ENCODE data around the gene FGF21. TPM values are rescaled to one million over a fixed set of nuclear protein-coding genes. Genes with fewer than 3 reads are reported as not detected.
A peak's percentile ranks its signal among the peaks of the same experiment; 100 is the strongest.

The FGF21 gene
- total and polyA plus RNA-seq, 8 donors, result not detected

- Histone ChIP-seq H3K36me3 (peaks cover 0 to 9% (median 0%) of the 10 kb centered on the region in 4 donors), H3K4me3 (no peak overlapping the region), H3K27ac (no peak overlapping the region), H3K4me1 (peaks cover 4 to 43% (median 25%) of the 10 kb centered on the region in 4 donors), H3K9me3 (no peaks in the 10 kb centered on the region), H3K27me3 (peaks cover 0 to 40% (median 0%) of the 10 kb centered on the region in 3 donors)
- WGBS, 5 donors, result 36 to 56% (median 48%) methylated on average over 33 of the region's 33 CpGs
- TF ChIP-seq POLR2AphosphoS5 (IDR thresholded peaks at IDR 0.05) (no peak), CTCF (IDR thresholded peaks at IDR 0.05) (no peak), POLR2A (IDR thresholded peaks at IDR 0.05) (no peak), EP300 (IDR thresholded peaks at IDR 0.05) (no peak)
- intact Hi-C loops (cut with DNase I; ENCODE audit: low total_unique reads), result loop anchor here (10.0 kb wide), 1 partner anchor 101 kb away; the partner anchor contains the start of gene CA11
- peak; percentile 63 to 85 for DNase-seq
Measured at GRCh38 chr19:48745208-48745995, 9.9 kb upstream of the FGF21 start.

- Histone ChIP-seq H3K4me1 (peaks cover 9 to 43% (median 24%) of the 10 kb centered on the region in 4 donors), H3K4me3 (no peak overlapping the region), H3K27me3 (peaks cover 0 to 40% (median 0%) of the 10 kb centered on the region in 3 donors), H3K36me3 (peaks cover 0 to 9% (median 0%) of the 10 kb centered on the region in 4 donors), H3K27ac (peak overlapping the region in 4 of 5 donors; percentile 58 to 86 (median 76)), H3K9me3 (no peaks in the 10 kb centered on the region)
- no peak for DNase-seq
- intact Hi-C loops (cut with DNase I; ENCODE audit: low total_unique reads), result loop anchor here (10.0 kb wide), 1 partner anchor 101 kb away; the partner anchor contains the start of gene CA11
- TF ChIP-seq CTCF (IDR thresholded peaks at IDR 0.05) (no peak), EP300 (IDR thresholded peaks at IDR 0.05) (no peak), POLR2A (IDR thresholded peaks at IDR 0.05) (no peak), POLR2AphosphoS5 (IDR thresholded peaks at IDR 0.05) (no peak)
- WGBS, 5 donors, result 80 to 84% (median 82%) methylated on average over 8 of the region's 8 CpGs
Measured at GRCh38 chr19:48746110-48746509, 9.2 kb upstream of the FGF21 start.

GRCh38 chr19:48746738-48747575 lies 8.4 kb upstream of the FGF21 start, which contains the start of gene IZUMO1:
Gene IZUMO1 (minus strand): TSS chr19:48746909. CDS start chr19:48745859, 1,050 bp downstream.
- 16 to 45% (median 41%) methylated on average over 28 to 31 of the region's 31 CpGs for WGBS, 5 donors
- peak within 1 kb of the TSS; percentile 55 to 86 (median 72) for H3K27ac ChIP-seq
- peaks cover 9 to 40% (median 25%) of the 10 kb centered on the region in 4 donors for H3K4me1 ChIP-seq
- H3K36me3 ChIP-seq, result peaks cover 0 to 9% (median 0%) of the 10 kb centered on the region in 4 donors
- intact Hi-C loops (cut with DNase I; ENCODE audit: low total_unique reads), result loop anchor here (10.0 kb wide), 1 partner anchor 102 kb away; the partner anchor contains the start of gene CA11
- no peak for TF ChIP-seq POLR2A (IDR thresholded peaks at IDR 0.05)
- peak in 1 of 3 donors; percentile 17 for TF ChIP-seq POLR2AphosphoS5 (IDR thresholded peaks at IDR 0.05)
- no peak for TF ChIP-seq CTCF (IDR thresholded peaks at IDR 0.05)
- no peak for TF ChIP-seq EP300 (IDR thresholded peaks at IDR 0.05)
- no peaks in the 10 kb centered on the region for H3K9me3 ChIP-seq
- peaks cover 0 to 48% (median 0%) of the 10 kb centered on the region in 3 donors for H3K27me3 ChIP-seq
- peak within 1 kb of the TSS; percentile 11 to 41 (median 26) for H3K4me3 ChIP-seq
- DNase-seq, result peak; percentile 61 to 94
